Endothelial cell of umbilical vein (primary cell): ENCODE measurements around the gene ALX1. TPM values are rescaled to one million over a fixed set of nuclear protein-coding genes. Genes with fewer than 3 reads are reported as not detected.

Experiments
- BruUV-seq: library from RNA; stranded (reverse); fragments of 400-500 nt; replicated peaks from 2 replicates; lab custom pipeline; 2021; lab: Mats Ljungman, UMichigan
- CTCF ChIA-PET: fragments of 300-600, 350-600 bp; sonication (Branson Sonifier 250); formaldehyde crosslinking; loops from one replicate; lab custom pipeline; 2021; ENCODE audit warnings: antibody characterized with exemption, inconsistent platforms; lab: Charles Lee
- POLR2A ChIA-PET: fragments of 300-600, 350-600 bp; sonication (Branson Sonifier 250); formaldehyde crosslinking; loops from one replicate; lab custom pipeline; 2021; ENCODE audit warnings: antibody characterized with exemption, inconsistent platforms; lab: Charles Lee
- DNase-seq: peaks from one replicate; pipeline ENCODE4 v3.0.0-alpha.2; 2011; ENCODE audit warnings: low read depth, low spot score
- FAIRE-seq: peaks from 2 replicates; lab custom pipeline; 2011; peaks lifted over from hg19 to GRCh38; lab: Jason Lieb, UNC
- H2AFZ ChIP-seq: 2 replicates; pipeline ENCODE4 v1.6.0; 2012; ENCODE audit warnings: low read depth, low read length, control low read depth, inconsistent platforms
- H3K27ac ChIP-seq: 2 replicates; pipeline ENCODE4 v1.5.1; 2011; ENCODE audit warnings: low read depth, mild to moderate bottlenecking, control low read depth, low read length, moderate library complexity; ENCODE audit not compliant: insufficient read depth
- H3K27me3 ChIP-seq, 2 experiments: 2 replicates each; pipeline versions ENCODE4 v1.6.0 to v1.6.1; 2011; ENCODE audit warnings: low read length in 2 of 2, mixed read lengths in 1 of 2; ENCODE audit not compliant: control insufficient read depth in 2 of 2, insufficient read depth in 2 of 2
- H3K36me3 ChIP-seq, 2 experiments: 2 replicates in 1 of 2; 3 replicates in 1 of 2; pipeline ENCODE4 v1.5.1; 2011; ENCODE audit warnings: low read length in 2 of 2, mild to moderate bottlenecking in 1 of 2, moderate library complexity in 1 of 2; ENCODE audit not compliant: control insufficient read depth in 2 of 2, insufficient read depth in 2 of 2; ENCODE audit errors: extremely low read depth in 1 of 2
- H3K4me1 ChIP-seq: 3 replicates; pipeline ENCODE4 v1.5.1; 2011; ENCODE audit warnings: mild to moderate bottlenecking, low read length; ENCODE audit not compliant: control insufficient read depth, insufficient read depth; ENCODE audit errors: extremely low read depth
- H3K4me2 ChIP-seq: 2 replicates; pipeline ENCODE4 v1.6.1; 2011; ENCODE audit warnings: low read length, control low read depth, mixed read lengths; ENCODE audit not compliant: insufficient read depth
- H3K4me3 ChIP-seq, 3 experiments: fragments of 200-600 bp in 1 of 3; sonication (generic), shearing (Covaris generic) in 1 of 3; replicated peaks in 1 of 3; 2 replicates each; pipeline ENCODE4 v1.5.1; 2011 to 2016; ENCODE audit warnings: control low read depth in 3 of 3, low read length in 3 of 3, mild to moderate bottlenecking in 2 of 3, inconsistent platforms in 1 of 3, low read depth in 1 of 3, moderate library complexity in 1 of 3; ENCODE audit not compliant: insufficient read depth in 1 of 3
- H3K79me2 ChIP-seq: 2 replicates; pipeline ENCODE4 v1.6.0; 2012; ENCODE audit warnings: low read length, inconsistent platforms; ENCODE audit not compliant: control insufficient read depth, insufficient read depth
- H3K9ac ChIP-seq: replicated peaks from 2 replicates; pipeline ENCODE3; 2011; ENCODE audit warnings: low read length, control low read depth; ENCODE audit not compliant: insufficient read depth; ENCODE audit errors: extremely low read depth
- H3K9me1 ChIP-seq: replicated peaks from 3 replicates; pipeline ENCODE4 v1.6.0; 2011; ENCODE audit warnings: mild to moderate bottlenecking, low read length; ENCODE audit not compliant: control insufficient read depth, insufficient read depth; ENCODE audit errors: extremely low read depth
- H3K9me3 ChIP-seq: replicated peaks from 2 replicates; pipeline ENCODE4 v1.5.1; 2012; ENCODE audit warnings: low read length, inconsistent platforms; ENCODE audit not compliant: control insufficient read depth, insufficient read depth
- H4K20me1 ChIP-seq: replicated peaks from 2 replicates; pipeline ENCODE3; 2011; ENCODE audit warnings: mild to moderate bottlenecking, low read length; ENCODE audit not compliant: control insufficient read depth, insufficient read depth; ENCODE audit errors: extremely low read depth
- CTCF ChIP-seq, 2 donors: IDR thresholded peaks; 1 replicate in 1 of 2; 2 replicates in 1 of 2; pipeline ENCODE4 v1.5.1; 2011; ENCODE audit warnings: low read length in 2 of 2, mild to moderate bottlenecking in 2 of 2, moderate library complexity in 2 of 2, control low read depth in 1 of 2, inconsistent platforms in 1 of 2, low read depth in 1 of 2; ENCODE audit not compliant: insufficient read depth in 1 of 2; ENCODE audit errors: extremely low read depth in 1 of 2
- EZH2 ChIP-seq: IDR thresholded peaks from 2 replicates; pipeline ENCODE4 v1.6.1; 2012; ENCODE audit warnings: borderline replicate concordance, low read depth, mild to moderate bottlenecking, moderate library complexity, low read length, inconsistent platforms; ENCODE audit not compliant: severe bottlenecking
- FOS ChIP-seq: IDR thresholded peaks from 2 replicates; pipeline ENCODE4 v1.6.1; 2011; ENCODE audit warnings: mild to moderate bottlenecking, low read length, moderate library complexity, borderline replicate concordance; ENCODE audit not compliant: insufficient read depth
- GATA2 ChIP-seq: IDR thresholded peaks from 2 replicates; pipeline ENCODE4 v1.7.0; 2011; ENCODE audit warnings: low read depth, mild to moderate bottlenecking, moderate library complexity, mixed read lengths, low read length; ENCODE audit not compliant: insufficient read length, insufficient read depth
- JUN ChIP-seq: IDR thresholded peaks from 2 replicates; pipeline ENCODE4 v1.6.1; 2011; ENCODE audit warnings: borderline replicate concordance, low read depth; ENCODE audit not compliant: insufficient read length, insufficient read depth
- MYC ChIP-seq: IDR thresholded peaks from one replicate; pipeline ENCODE4 v1.6.1; 2011; ENCODE audit warnings: mild to moderate bottlenecking, low read depth, low read length
- POLR2A ChIP-seq: IDR thresholded peaks from 2 replicates; pipeline ENCODE4 v1.6.1; 2012; ENCODE audit warnings: low read depth, mild to moderate bottlenecking, control low read depth, low read length
- dilution Hi-C: fragments of 300-500 bp; cut with MboI; formaldehyde crosslinking; loops from one replicate; pipeline ENCODE4 v1.15.0; 2019; ENCODE audit warnings: low sequenced_read_pairs; ENCODE audit not compliant: extremely low pct_ligation_motif_present
- intact Hi-C: fragments of 100-400 bp; cut with micrococcal nuclease; formaldehyde crosslinking; loops from one replicate; pipeline ENCODE4 v1.10.0; 2022
- polyA plus RNA-seq, 4 experiments: library from polyadenylated mRNA; depleted of rRNA in 3 of 4; stranded (reverse) in 3 of 4; unstranded in 1 of 4; fragments of >200 nt; gene quantifications; 2 replicates each; pipeline versions ENCODE4 v1.2.1 to v1.2.3, GENCODE V29; 2011 to 2012; ENCODE audit warnings: missing spikeins in 1 of 4
- total RNA-seq: library from RNA; stranded (reverse); gene quantifications from 2 replicates; pipeline ENCODE4 v1.2.3, GENCODE V29; 2021

Gene ALX1
- total and polyA plus RNA-seq, 2 donors (not counting 3 experiments of a cell fraction or from before 2014, with no cell fraction given): 2.2 to 3.5 TPM

- Histone ChIP-seq H3K4me2 (no peak overlapping the region), H2AFZ (no peak overlapping the region), H3K9ac (no peak overlapping the region), H3K27ac (no peak overlapping the region), H3K4me3 (no peak overlapping the region), H3K36me3 (no peaks in the 10 kb centered on the region), H3K9me3 (no peaks in the 10 kb centered on the region), H3K4me1 (no peaks in the 10 kb centered on the region), H3K27me3 (no peaks in the 10 kb centered on the region), H3K9me1 (no peaks in the 10 kb centered on the region), H3K79me2 (no peaks in the 10 kb centered on the region), H4K20me1 (no peaks in the 10 kb centered on the region)
- ChIA-PET POLR2A (no interaction called here), CTCF (interaction anchor here (0.7 to 5.8 kb wide), 24 partner anchors 9 to 612 kb away, joined by 3 to 55 read pairs (median 6); no protein-coding TSS in a partner anchor)
- TF ChIP-seq EZH2 (no peak), GATA2 (no peak), JUN (no peak), MYC (no peak), POLR2A (no peak), CTCF (IDR thresholded peaks at IDR 0.05; ENCODE audit: extremely low read depth in 1 of 2, insufficient read depth in 1 of 2, low read depth in 1 of 2, low read length in 2 of 2) (no peak), FOS (no peak)
- DNase-seq: no peak
- FAIRE-seq: no peak
- intact Hi-C loops (loop anchor here (5.0 to 10.0 kb wide), 2 partner anchors 232 to 616 kb away; no protein-coding TSS in a partner anchor), dilution Hi-C loops (no loop called here)
- BruUV-seq: no TSS peak
Observed at GRCh38 chr12:85309125-85309566, 29.1 kb downstream of the ALX1 start.
